T-cell (primary cell): ENCODE data around the gene VPS13D. TPM values are rescaled to one million over a fixed set of nuclear protein-coding genes. Genes with fewer than 3 reads are reported as not detected.
"Not testable (repeated sequence)": the region's sequence is repeated elsewhere in the genome, so short reads cannot be mapped to it uniquely, and the experiment has no call there.

Experiments
- ATAC-seq, 4 experiments: fragments of 200-7000 bp in 3 of 4; fragments of 150-1000 bp in 1 of 4; cut with Tn5 transposase; replicated peaks in 1 of 4; 1 replicate in 3 of 4; 2 replicates in 1 of 4; pipeline ENCODE4 v1.10.0; 2021; ENCODE audit warnings: moderate library complexity in 3 of 4, mild to moderate bottlenecking in 2 of 4, moderate number of reproducible peaks in 1 of 4
- CTCF ChIA-PET, 2 donors: fragments of 300-600 bp; sonication (Branson Sonifier 250); formaldehyde crosslinking; loops; one replicate each; lab custom pipeline; 2022; ENCODE audit warnings: antibody characterized with exemption in 2 of 2; lab: Charles Lee
- POLR2A ChIA-PET, 2 donors: fragments of 300-600 bp; sonication (Branson Sonifier 250); formaldehyde crosslinking; loops; one replicate each; lab custom pipeline; 2022; ENCODE audit warnings: antibody characterized with exemption in 2 of 2; lab: Charles Lee
- DNase-seq, 35 experiments: peaks; one replicate each; pipeline versions ENCODE4 v3.0.0 to v3.0.0-alpha.2; 2013 to 2023
- H3K27ac ChIP-seq: one replicate; pipeline ENCODE4 v1.5.1; 2013; ENCODE audit warnings: low read length
- H3K27me3 ChIP-seq, 2 experiments: replicated peaks in 1 of 2; 1 replicate in 1 of 2; 2 replicates in 1 of 2; pipeline versions ENCODE4 v1.6.1 to v1.7.0; 2013; ENCODE audit warnings: low read length in 1 of 2, mixed read lengths in 1 of 2; ENCODE audit not compliant: control insufficient read depth in 2 of 2, insufficient read depth in 2 of 2; ENCODE audit errors: extremely low read depth in 1 of 2
- H3K36me3 ChIP-seq, 2 donors: 1 replicate in 1 of 2; 2 replicates in 1 of 2; pipeline versions ENCODE4 v1.6.1 to v1.7.0; 2013; ENCODE audit warnings: low read length in 1 of 2; ENCODE audit not compliant: control insufficient read depth in 2 of 2, insufficient read depth in 1 of 2; ENCODE audit errors: extremely low read depth in 1 of 2
- H3K4me1 ChIP-seq, 2 experiments: 1 replicate in 1 of 2; 2 replicates in 1 of 2; pipeline versions ENCODE4 v1.6.1 to v1.7.0; 2013; ENCODE audit warnings: low read length in 2 of 2, mixed read lengths in 1 of 2; ENCODE audit not compliant: insufficient read depth in 2 of 2, control insufficient read depth in 1 of 2; ENCODE audit errors: extremely low read depth in 1 of 2
- H3K4me3 ChIP-seq, 2 donors: 1 replicate in 1 of 2; 2 replicates in 1 of 2; pipeline versions ENCODE4 v1.5.1 to v1.7.0; 2013; ENCODE audit warnings: mild to moderate bottlenecking in 2 of 2, low read length in 1 of 2, moderate library complexity in 1 of 2; ENCODE audit not compliant: control insufficient read depth in 1 of 2; ENCODE audit errors: extremely low read depth in 1 of 2
- H3K9me3 ChIP-seq: 2 replicates; pipeline ENCODE4 v1.7.0; 2013
- H3K27ac Mint-ChIP-seq, 2 donors: one replicate each; pipeline ENCODE4 v1.8.0; 2020 to 2021; ENCODE audit warnings: mild to moderate bottlenecking in 2 of 2, mixed read lengths in 2 of 2
- H3K27me3 Mint-ChIP-seq, 2 donors: one replicate each; pipeline ENCODE4 v1.8.0; 2021 to 2022; ENCODE audit warnings: mixed read lengths in 2 of 2
- H3K36me3 Mint-ChIP-seq: one replicate; pipeline ENCODE4 v1.8.0; 2021; ENCODE audit warnings: mixed read lengths
- H3K4me1 Mint-ChIP-seq, 3 donors: one replicate each; pipeline ENCODE4 v1.8.0; 2020 to 2022; ENCODE audit warnings: mixed read lengths in 3 of 3, mild to moderate bottlenecking in 1 of 3
- H3K4me3 Mint-ChIP-seq, 3 donors: one replicate each; pipeline ENCODE4 v1.8.0; 2020 to 2022; ENCODE audit warnings: mild to moderate bottlenecking in 3 of 3, mixed read lengths in 3 of 3, moderate library complexity in 3 of 3
- H3K9me3 Mint-ChIP-seq, 3 donors: one replicate each; pipeline ENCODE4 v1.8.0; 2020 to 2022; ENCODE audit warnings: mixed read lengths in 3 of 3
- WGBS: methylation state at CpG from one replicate; pipeline ENCODE4 v1.1.5; 2013; ENCODE audit warnings: missing lambda C conversion rate; ENCODE audit not compliant: insufficient coverage; 5-methylcytosine and 5-hydroxymethylcytosine counted together
- total RNA-seq, 35 experiments: library from RNA in 6 of 35; stranded (reverse) in 6 of 35; fragments of 120-200 nt in 1 of 35; gene quantifications; one replicate each; pipeline versions ENCODE4 v1.2.1 to v1.2.4 and lab custom pipeline; 2013 to 2026

The VPS13D gene
- total RNA-seq, 5 donors from 2014 or later (not counting 1 experiment from before 2014, with no cell fraction given) = 73.5 to 85.9 (median 75.8) TPM

GRCh38 chr1:12383786-12384185, 154.0 kb downstream of the VPS13D start:
- ATAC-seq = no peak
- WGBS = no CpG with 5 or more reads among the region's 1 CpG
- H3K4me3 Mint-ChIP-seq = peak overlapping the region; percentile 2 to 29 (median 22)
- peaks cover 3 to 18% (median 12%) of the 10 kb centered on the region in 3 donors for H3K9me3 Mint-ChIP-seq
- Histone ChIP-seq H3K27ac (peak overlapping the region; percentile 68), H3K27me3 (no peaks in the 10 kb centered on the region), H3K4me1 (peaks cover 15 to 20% of the 10 kb centered on the region in 2 experiments), H3K36me3 (peaks cover 10 to 61% of the 10 kb centered on the region in 2 donors), H3K4me3 (no peak overlapping the region), H3K9me3 (no peaks in the 10 kb centered on the region)
- ChIA-PET CTCF (no interaction called here), POLR2A (no interaction called here)
- H3K36me3 Mint-ChIP-seq = peaks cover 77% of the 10 kb centered on the region
- H3K4me1 Mint-ChIP-seq = peaks cover 52 to 69% (median 62%) of the 10 kb centered on the region in 3 donors
- DNase-seq = no peak
- H3K27me3 Mint-ChIP-seq = no peaks in the 10 kb centered on the region
- H3K27ac Mint-ChIP-seq = peak overlapping the region; percentile 96 to 97

- Histone ChIP-seq H3K27ac (peak overlapping the region; percentile 68), H3K9me3 (no peaks in the 10 kb centered on the region), H3K4me1 (peaks cover 15 to 20% of the 10 kb centered on the region in 2 experiments), H3K4me3 (no peak overlapping the region), H3K36me3 (peaks cover 7 to 57% of the 10 kb centered on the region in 2 donors), H3K27me3 (no peaks in the 10 kb centered on the region)
- peaks cover 52 to 69% (median 62%) of the 10 kb centered on the region in 3 donors for H3K4me1 Mint-ChIP-seq
- DNase-seq (peak in 9 of 35 experiments; percentile 4 to 43 (median 14)), ATAC-seq (peak; percentile 49 to 68 (median 64))
- 22% methylated on average over 3 of the region's 8 CpGs for WGBS
- H3K27me3 Mint-ChIP-seq = no peaks in the 10 kb centered on the region
- ChIA-PET CTCF (interaction anchor here (0.6 to 1.1 kb wide), 3 partner anchors 15 to 236 kb away, joined by 3 read pairs; no protein-coding TSS in a partner anchor), POLR2A (interaction anchor here in 1 of 2 donors (0.6 to 0.7 kb wide), 2 partner anchors 45 to 1424 kb away, joined by 3 to 6 read pairs; no protein-coding TSS in a partner anchor)
- H3K9me3 Mint-ChIP-seq = peaks cover 3 to 18% (median 12%) of the 10 kb centered on the region in 3 donors
- H3K27ac Mint-ChIP-seq = peak overlapping the region; percentile 96 to 97
- H3K4me3 Mint-ChIP-seq = peak overlapping the region; percentile 59 to 73 (median 64)
- peaks cover 79% of the 10 kb centered on the region for H3K36me3 Mint-ChIP-seq
Measured at GRCh38 chr1:12384836-12385456, 155.1 kb downstream of the VPS13D start.

- DNase-seq (peak in 18 of 35 experiments; percentile 3 to 65 (median 17)), ATAC-seq (peak; percentile 90 to 98 (median 96))
- peaks cover 52 to 67% (median 62%) of the 10 kb centered on the region in 3 donors for H3K4me1 Mint-ChIP-seq
- WGBS = no CpG with 5 or more reads among the region's 1 CpG
- Histone ChIP-seq H3K36me3 (peaks cover 10 to 48% of the 10 kb centered on the region in 2 donors), H3K9me3 (no peaks in the 10 kb centered on the region), H3K27me3 (no peaks in the 10 kb centered on the region), H3K4me1 (peaks cover 15 to 20% of the 10 kb centered on the region in 2 experiments), H3K4me3 (no peak overlapping the region), H3K27ac (peak overlapping the region; percentile 68)
- H3K9me3 Mint-ChIP-seq = peaks cover 3 to 18% (median 12%) of the 10 kb centered on the region in 3 donors
- peak overlapping the region; percentile 59 to 73 (median 64) for H3K4me3 Mint-ChIP-seq
- peak overlapping the region; percentile 96 to 97 for H3K27ac Mint-ChIP-seq
- POLR2A ChIA-PET = no interaction called here
- CTCF ChIA-PET = interaction anchor here in 1 of 2 donors (1.1 kb wide), 1 partner anchor 21 kb away, joined by 3 read pairs; no protein-coding TSS in a partner anchor
- peaks cover 81% of the 10 kb centered on the region for H3K36me3 Mint-ChIP-seq
- H3K27me3 Mint-ChIP-seq = no peaks in the 10 kb centered on the region
Measured at GRCh38 chr1:12386130-12386529, 156.3 kb downstream of the VPS13D start.

GRCh38 chr1:12387641-12388040, 157.8 kb downstream of the VPS13D start:
- Histone ChIP-seq H3K9me3 (no peaks in the 10 kb centered on the region), H3K36me3 (peaks cover 10 to 48% of the 10 kb centered on the region in 2 donors), H3K4me3 (no peak overlapping the region), H3K4me1 (peaks cover 15 to 20% of the 10 kb centered on the region in 2 experiments), H3K27ac (no peak overlapping the region), H3K27me3 (no peaks in the 10 kb centered on the region)
- ChIA-PET POLR2A (no interaction called here), CTCF (interaction anchor here in 1 of 2 donors (1.0 kb wide), 1 partner anchor 236 kb away, joined by 3 read pairs; no protein-coding TSS in a partner anchor)
- Mint-ChIP-seq H3K9me3 (peaks cover 3 to 18% (median 12%) of the 10 kb centered on the region in 3 donors), H3K27me3 (no peaks in the 10 kb centered on the region), H3K4me3 (no peak overlapping the region), H3K4me1 (peaks cover 42 to 58% (median 53%) of the 10 kb centered on the region in 3 donors), H3K36me3 (peaks cover 71% of the 10 kb centered on the region), H3K27ac (peak overlapping the region; percentile 71 to 97)
- DNase-seq (no peak), ATAC-seq (no peak)

DNA sequence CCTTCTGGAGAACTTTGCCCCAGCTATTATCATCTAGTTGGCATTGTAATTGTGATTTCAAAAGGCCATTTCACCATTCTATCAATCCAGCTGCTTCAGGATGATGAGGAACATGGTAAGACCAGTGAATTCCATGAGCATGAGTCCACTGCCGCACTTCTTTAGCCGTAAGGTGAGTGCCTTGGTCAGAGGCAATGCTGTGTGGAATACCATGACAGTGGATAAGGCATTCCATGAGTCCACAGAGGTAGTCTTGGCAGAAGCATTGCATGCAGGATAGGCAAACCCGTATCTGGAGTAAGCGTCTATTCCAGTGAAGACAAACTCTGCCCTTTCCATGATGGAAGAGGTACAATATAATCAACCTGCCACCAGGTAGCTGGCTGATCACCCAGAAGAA, 160.5 kb downstream of the VPS13D start:
- Histone ChIP-seq H3K4me1 (peaks cover 8 to 12% of the 10 kb centered on the region in 2 experiments), H3K36me3 (peaks cover 6 to 32% of the 10 kb centered on the region in 2 donors)
- not testable (repeated sequence) for H3K27me3 ChIP-seq, H3K27me3 Mint-ChIP-seq, DNase-seq, H3K27ac ChIP-seq, H3K9me3 ChIP-seq, ATAC-seq, H3K4me3 Mint-ChIP-seq, H3K4me3 ChIP-seq
- Mint-ChIP-seq H3K9me3 (peaks cover 3 to 18% (median 12%) of the 10 kb centered on the region in 3 donors), H3K4me1 (peaks cover 17 to 32% (median 29%) of the 10 kb centered on the region in 3 donors), H3K36me3 (peaks cover 74% of the 10 kb centered on the region), H3K27ac (peak overlapping the region in 1 of 2 donors; percentile 48)
- 100% methylated on average over 4 of the region's 4 CpGs for WGBS
- ChIA-PET CTCF (interaction anchor here in 1 of 2 donors (0.6 kb wide), 1 partner anchor 1058 kb away, joined by 4 read pairs; no protein-coding TSS in a partner anchor), POLR2A (interaction anchor here in 1 of 2 donors (0.6 kb wide), 1 partner anchor 34 kb away, joined by 3 read pairs; no protein-coding TSS in a partner anchor)
